HEK293 (cell line): ENCODE results near the gene MACROD1.

Experiments
- GFI1B ChIP-seq: fragments of 450-650 bp; formaldehyde crosslinking; IDR thresholded peaks from 2 replicates; pipeline ENCODE4 v1.5.1; 2016; ENCODE audit warnings: missing biosample characterization, missing genetic modification characterization
- HOXA7 ChIP-seq: sonication (generic); formaldehyde crosslinking; IDR thresholded peaks from 2 replicates; pipeline ENCODE4 v1.8.1; 2022; ENCODE audit warnings: missing genetic modification reagents, borderline replicate concordance
- MYNN ChIP-seq: fragments of 450-650 bp; formaldehyde crosslinking; IDR thresholded peaks from 2 replicates; pipeline ENCODE4 v1.5.1; 2016; ENCODE audit warnings: missing biosample characterization, missing genetic modification characterization, borderline replicate concordance
- SP3 ChIP-seq: fragments of 450-650 bp; formaldehyde crosslinking; IDR thresholded peaks from 2 replicates; pipeline ENCODE4 v1.5.1; 2016; ENCODE audit warnings: missing biosample characterization, missing genetic modification characterization
- ZNF121 ChIP-seq: fragments of 450-650 bp; formaldehyde crosslinking; IDR thresholded peaks from 2 replicates; pipeline ENCODE4 v1.5.1; 2016; ENCODE audit warnings: missing biosample characterization, missing genetic modification characterization
- ZNF138 ChIP-seq: fragments of 450-650 bp; formaldehyde crosslinking; IDR thresholded peaks from 2 replicates; pipeline ENCODE4 v1.5.1; 2016; ENCODE audit warnings: missing biosample characterization, missing genetic modification characterization, borderline replicate concordance
- ZNF155 ChIP-seq: fragments of 450-650 bp; formaldehyde crosslinking; IDR thresholded peaks from 2 replicates; pipeline ENCODE4 v1.5.1; 2016; ENCODE audit warnings: missing biosample characterization, missing genetic modification characterization
- ZNF394 ChIP-seq: fragments of 450-650 bp; formaldehyde crosslinking; IDR thresholded peaks from 2 replicates; pipeline ENCODE4 v1.5.1; 2016; ENCODE audit warnings: missing biosample characterization, missing genetic modification characterization, mild to moderate bottlenecking, moderate library complexity, borderline replicate concordance
- ZNF48 ChIP-seq: fragments of 450-650 bp; formaldehyde crosslinking; IDR thresholded peaks from 2 replicates; pipeline ENCODE4 v1.5.1; 2016; ENCODE audit warnings: missing biosample characterization, missing genetic modification characterization
- ZNF645 ChIP-seq: fragments of 450-650 bp; formaldehyde crosslinking; IDR thresholded peaks from 2 replicates; pipeline ENCODE4; 2016; ENCODE audit warnings: missing biosample characterization, missing genetic modification characterization
- TF ChIP-seq, protein P1 (sequence below): fragments of 450-650 bp; formaldehyde crosslinking; IDR thresholded peaks from 2 replicates; pipeline ENCODE4 v1.5.1; 2016; ENCODE audit warnings: missing biosample characterization, missing genetic modification characterization

GRCh38 chr11:63986156-63986931, 179.6 kb downstream of the MACROD1 start, which contains the start of gene OTUB1:
- TF ChIP-seq, protein P1, sequence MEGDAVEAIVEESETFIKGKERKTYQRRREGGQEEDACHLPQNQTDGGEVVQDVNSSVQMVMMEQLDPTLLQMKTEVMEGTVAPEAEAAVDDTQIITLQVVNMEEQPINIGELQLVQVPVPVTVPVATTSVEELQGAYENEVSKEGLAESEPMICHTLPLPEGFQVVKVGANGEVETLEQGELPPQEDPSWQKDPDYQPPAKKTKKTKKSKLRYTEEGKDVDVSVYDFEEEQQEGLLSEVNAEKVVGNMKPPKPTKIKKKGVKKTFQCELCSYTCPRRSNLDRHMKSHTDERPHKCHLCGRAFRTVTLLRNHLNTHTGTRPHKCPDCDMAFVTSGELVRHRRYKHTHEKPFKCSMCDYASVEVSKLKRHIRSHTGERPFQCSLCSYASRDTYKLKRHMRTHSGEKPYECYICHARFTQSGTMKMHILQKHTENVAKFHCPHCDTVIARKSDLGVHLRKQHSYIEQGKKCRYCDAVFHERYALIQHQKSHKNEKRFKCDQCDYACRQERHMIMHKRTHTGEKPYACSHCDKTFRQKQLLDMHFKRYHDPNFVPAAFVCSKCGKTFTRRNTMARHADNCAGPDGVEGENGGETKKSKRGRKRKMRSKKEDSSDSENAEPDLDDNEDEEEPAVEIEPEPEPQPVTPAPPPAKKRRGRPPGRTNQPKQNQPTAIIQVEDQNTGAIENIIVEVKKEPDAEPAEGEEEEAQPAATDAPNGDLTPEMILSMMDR, result no peak
- TF ChIP-seq MYNN (tag by site-specific recombination) (peak; percentile 97), HOXA7 (CRISPR knock-in tag) (no peak), ZNF645 (no peak), ZNF121 (tag by site-specific recombination) (0 out of 2 replicates have a peak, but pooled peaks have one; percentile 35), ZNF155 (no peak), GFI1B (no peak; the same call in 1 of the 2 replicates), SP3 (tag by site-specific recombination) (peak; percentile 88), ZNF394 (tag by site-specific recombination) (no peak), ZNF48 (tag by site-specific recombination) (no peak), ZNF138 (tag by site-specific recombination) (no peak)
